GM20431 (cell line): ENCODE data around the gene USP25.

Experiments used
- in situ Hi-C: fragments of 300-500 bp; cut with MseI, MboI; formaldehyde crosslinking; loops from one replicate; pipeline ENCODE4 v1.15.0; 2020; ENCODE audit warnings: low sequenced_read_pairs; ENCODE audit not compliant: unreplicated experiment

USP25 gene

DNA sequence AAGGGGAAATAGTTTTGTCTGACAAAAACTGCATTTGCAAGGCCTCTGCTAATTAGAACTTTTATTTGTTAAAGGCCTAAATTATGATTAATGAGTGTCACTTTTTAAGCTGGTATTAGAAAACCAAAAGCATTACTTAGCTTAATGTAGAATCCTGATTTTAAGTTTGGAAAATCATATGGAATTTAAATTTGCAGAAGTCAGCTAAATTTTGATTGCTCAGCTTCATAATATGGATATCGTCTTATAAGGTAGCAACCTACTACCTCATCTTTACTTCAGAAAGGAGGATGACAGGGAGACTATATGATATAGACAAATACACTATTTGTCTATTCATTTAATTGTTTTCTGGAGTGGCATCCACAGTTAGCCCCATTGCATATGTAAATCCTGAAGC, 114.0 kb downstream of the USP25 start:
- in situ Hi-C loops: no loop called here

DNA sequence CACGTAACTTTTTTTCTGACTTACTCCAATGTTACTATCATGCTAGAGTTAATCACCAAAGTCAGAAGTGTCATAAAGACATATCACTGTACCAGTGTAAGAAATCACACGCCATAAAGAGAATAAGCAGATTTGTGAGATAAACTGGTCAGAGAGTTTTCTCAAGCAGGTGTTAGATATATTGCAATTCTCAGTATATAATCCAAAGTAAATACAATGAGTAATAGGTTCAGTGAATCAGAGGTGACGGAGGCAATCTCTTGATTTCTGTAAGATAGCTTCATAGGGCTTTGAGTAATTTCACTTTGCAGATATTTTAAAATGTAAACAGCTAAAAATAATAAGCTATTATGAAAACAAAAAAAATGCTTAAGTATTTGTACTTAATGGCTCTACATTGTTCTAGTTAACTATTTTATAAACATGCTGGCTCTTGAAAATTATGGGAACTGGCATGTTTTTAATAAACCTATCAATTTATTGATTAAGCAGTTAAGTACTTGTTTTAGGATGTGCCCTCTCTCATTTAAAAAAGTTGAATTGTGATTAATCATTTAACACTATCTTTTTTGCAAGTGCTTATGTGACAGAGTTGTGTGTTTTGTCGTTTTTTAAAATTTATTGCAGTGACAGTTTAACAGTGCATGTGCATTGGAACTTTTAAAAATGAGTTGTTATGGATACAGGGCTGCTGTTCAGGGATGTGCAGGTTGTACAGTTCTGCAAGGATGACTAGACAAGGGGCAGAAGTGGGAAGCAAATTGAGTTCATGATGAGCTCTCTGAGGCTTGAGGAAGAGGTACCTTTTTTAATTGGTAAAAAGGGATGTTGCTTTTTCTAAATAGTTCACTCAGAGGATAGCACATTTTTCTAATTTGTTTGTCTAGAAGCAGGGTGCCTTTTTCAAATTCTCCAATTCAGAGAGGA, 119.1 kb downstream of the USP25 start:
- in situ Hi-C loops: no loop called here

DNA sequence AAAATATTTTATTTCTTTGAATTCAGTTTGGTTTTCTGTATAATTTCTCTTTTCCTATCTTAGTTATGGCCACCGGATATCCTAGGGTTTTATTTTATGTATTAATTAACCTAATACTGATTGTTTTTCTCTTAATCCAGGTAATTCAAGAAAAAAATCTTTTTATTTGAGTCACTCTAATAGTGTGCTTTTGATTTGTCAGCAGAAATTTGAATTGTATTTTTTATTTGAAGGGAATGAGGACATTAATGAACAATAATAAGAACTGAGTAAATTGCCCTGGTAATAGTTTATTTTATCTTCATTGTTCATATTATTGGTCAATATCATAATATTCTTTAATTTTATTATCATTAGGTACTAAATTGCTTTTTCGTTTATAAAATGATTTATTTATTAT, 120.1 kb downstream of the USP25 start:
- in situ Hi-C loops: no loop called here

DNA sequence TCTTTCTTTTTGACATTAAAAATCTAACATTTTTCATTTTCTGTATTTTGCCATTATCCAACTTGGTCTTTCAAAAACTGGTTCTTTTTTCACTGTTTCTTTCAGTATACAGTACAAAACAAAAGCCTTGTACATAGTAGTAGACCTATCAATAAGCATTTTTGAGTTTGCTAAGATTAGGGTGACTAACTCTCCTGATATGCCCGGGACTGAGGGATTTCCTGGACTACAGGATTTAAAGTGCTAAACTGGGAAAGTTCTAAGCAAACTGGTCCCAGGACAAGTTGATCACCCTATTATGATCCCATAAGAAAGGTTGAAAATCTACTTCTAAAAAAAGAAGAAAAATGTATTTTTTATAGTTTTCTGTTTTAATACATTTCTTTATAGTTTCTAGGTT, 120.9 kb downstream of the USP25 start:
- in situ Hi-C loops: no loop called here

DNA sequence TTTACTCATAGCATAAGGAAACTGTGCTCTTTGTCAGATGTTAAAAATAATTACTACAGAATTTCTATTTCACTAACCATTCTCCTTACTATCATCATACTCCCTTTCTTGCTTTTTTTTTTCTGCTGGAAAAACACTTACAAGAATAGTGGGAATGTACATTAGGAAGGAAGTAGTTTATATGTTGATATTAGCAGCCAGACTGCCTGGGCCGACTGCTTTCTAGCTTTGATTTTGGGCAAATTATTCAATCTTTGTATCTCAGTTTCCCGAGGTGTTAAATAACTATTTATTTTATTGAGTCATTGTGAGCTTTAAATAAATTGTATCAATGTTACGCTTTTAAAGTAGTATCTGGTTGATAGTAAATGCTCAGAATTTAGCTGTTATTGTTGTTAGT, 122.4 kb downstream of the USP25 start:
- in situ Hi-C loops: no loop called here

DNA sequence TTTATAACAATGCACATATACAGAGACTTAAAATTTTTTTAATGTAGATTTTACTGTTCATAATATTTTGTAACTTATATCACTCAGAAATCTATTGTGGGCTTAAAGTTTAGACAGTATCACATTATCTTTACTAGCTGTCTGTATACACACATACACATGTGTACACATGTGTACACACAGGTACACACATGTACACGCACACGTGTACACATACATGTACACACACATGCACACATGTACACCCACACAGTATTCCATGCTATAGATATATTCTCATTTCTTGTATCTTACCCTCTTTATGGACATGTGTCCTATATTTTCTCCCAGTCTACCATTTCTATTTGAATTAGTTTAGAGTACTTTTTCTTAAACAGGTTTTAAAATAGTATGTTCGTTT, 123.3 kb downstream of the USP25 start:
- in situ Hi-C loops: no loop called here

DNA sequence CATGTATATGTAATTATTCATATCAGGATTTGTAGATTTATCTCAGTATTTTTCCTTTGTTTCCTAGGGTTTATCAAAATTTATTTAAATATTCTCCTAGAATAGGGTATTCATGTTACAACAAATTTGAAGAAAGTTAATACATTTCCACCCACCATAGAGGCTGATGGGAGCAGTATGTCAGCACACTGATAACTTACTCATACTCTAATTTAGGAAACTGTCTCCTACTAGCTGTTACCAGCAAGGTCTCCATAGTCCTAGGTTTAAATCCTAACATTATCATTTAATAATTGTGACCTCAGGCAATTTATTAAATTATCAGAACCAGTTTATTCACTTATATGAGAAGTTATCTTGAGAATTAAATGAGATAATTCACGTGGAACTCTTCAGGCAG, 127.0 kb downstream of the USP25 start:
- in situ Hi-C loops: no loop called here

DNA sequence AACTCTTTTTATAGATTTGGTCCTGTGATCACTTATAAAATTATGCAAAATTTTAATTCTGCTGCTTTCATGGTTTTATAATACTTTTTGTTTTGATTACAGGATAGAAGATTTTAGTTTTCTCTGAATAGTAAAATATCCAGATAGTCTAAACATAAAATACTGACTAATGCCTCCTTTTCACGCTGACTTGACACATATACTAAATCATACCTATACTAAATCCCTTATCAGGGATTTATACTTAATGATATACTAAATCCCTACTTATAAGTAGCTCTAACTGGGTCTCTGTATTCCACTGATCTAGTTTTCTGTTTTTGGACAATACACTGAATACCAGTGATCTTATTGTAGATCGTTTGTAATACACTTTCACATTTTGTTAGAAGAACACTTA, 128.0 kb downstream of the USP25 start:
- in situ Hi-C loops: no loop called here

DNA sequence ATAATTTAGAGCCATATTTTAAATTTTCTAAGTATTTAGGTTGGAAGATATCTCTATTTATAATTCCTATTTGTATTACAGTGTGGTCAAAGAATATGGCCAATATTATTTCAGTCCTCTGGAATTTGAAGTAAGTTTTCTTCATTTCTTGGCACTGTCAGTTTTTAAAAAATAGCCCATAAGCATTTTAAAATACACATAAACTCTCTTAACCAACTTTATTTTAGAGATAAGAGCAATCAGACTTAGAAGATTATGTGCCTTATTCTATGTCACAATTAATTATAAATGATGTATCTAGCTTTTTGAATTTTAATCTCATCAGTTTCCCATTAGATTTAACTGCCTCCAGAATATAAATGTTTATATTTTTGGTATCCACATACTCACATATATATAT, 130.8 kb downstream of the USP25 start:
- in situ Hi-C loops: no loop called here

DNA sequence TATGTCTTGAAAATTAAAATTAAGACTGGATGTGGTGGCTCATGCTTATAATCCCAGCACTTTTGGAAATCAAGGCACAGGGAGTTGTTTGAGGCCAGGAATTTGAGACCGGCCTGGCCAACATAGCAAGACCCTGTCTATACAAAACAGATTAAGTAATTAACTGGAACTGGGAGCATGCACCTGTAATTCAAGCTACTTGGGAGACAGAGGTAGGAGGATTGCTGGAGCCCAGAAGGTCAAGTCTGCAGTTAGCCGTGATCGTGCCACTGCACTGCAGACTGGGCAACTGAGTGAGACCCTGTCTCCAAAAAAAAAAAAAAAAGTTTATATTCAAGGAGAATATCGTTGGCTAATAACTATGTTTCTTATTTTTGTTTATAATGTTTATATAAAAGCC, 139.2 kb downstream of the USP25 start:
- in situ Hi-C loops: no loop called here

DNA sequence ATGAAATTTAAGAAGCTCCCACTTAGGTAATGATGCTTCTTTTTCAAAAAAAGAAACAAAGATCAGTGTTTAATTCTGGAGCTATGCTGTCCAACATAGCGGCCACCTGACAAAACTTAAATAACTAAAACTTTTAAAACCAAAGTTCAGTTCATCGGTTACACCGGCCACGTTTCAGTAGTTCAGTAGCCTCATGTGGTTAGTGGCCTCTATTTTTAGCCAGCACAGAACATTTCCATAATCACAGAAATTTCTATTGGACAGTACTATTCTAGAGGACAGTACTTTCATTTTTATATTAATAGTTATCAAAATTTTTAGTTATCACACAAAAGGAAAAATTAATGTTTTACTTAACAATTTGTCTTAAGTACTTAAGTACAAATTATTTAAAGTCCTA, 141.0 kb downstream of the USP25 start:
- in situ Hi-C loops: no loop called here

DNA sequence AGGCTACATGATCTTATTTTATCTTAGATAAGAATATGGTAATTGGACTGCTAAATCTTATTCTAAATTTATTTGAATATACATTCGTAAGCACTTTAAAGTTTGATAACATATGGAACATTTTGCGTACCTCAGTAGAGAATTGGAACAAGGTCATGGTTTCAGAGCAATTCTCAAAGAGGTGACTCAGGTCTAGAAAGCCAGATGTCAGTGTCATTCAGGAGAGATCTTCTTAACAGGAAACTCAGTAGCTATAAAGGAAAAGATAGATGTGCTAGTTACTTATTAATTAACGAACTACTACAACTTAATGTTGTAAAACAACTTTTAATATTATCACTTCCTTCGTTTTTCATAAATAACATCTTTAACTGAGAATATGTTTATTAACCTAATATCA, 142.5 kb downstream of the USP25 start:
- in situ Hi-C loops: no loop called here

DNA sequence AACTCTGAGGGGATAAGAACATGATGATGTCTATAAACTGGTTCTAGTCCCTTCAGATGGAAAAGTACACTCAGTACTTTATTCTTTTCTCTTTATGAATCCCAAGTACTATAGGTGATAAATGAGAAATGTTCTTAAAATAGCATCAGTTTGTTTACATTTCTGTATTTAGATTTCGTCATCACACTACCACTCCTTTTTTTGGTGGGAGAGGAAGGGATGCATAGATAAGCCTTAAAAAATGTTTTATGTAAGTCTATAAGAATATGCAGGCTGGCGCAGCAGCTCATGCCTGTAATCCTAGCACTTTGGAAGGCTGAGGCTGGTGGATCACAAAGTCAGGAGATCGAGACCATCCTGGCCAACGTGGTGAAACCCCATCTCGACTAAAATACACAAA, 144.8 kb downstream of the USP25 start:
- in situ Hi-C loops: no loop called here

DNA sequence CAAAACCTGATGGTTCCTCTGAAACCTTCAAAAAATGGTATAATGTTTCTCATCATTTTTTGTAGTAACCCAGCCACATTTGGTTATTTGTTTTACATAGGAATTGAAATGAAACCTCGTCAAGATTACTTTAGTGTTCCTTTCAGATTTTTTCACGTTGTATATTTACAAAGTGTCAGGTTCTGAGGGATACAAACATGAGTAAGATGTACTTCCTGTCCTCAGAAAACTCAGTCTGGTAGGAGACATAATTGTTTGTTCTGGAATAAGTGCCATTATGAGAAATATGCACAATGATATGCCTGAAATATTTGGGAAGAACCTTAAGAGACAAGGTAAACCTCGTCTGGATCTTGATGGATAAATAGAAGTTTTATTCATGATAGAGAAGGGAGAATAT, 145.5 kb downstream of the USP25 start:
- in situ Hi-C loops: no loop called here

DNA sequence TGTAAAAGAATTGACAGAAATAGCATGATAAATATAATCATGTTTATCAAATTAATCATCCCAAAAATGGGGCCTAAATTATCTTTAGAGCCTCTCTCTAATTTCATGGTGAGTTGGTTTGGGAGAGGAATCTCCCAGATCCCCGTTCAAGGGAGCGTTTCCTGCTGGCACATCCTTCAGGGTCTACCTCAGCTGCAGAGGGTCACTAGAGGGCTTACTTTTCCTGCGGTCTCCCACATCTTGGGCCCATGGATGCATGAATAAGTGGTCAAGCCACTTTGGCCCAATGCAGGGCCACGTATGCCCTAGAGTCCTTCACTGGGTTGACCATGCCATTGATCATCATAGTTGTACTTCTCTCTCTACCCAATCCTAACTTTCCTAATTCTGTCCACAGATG, 164.1 kb downstream of the USP25 start:
- in situ Hi-C loops: no loop called here

DNA sequence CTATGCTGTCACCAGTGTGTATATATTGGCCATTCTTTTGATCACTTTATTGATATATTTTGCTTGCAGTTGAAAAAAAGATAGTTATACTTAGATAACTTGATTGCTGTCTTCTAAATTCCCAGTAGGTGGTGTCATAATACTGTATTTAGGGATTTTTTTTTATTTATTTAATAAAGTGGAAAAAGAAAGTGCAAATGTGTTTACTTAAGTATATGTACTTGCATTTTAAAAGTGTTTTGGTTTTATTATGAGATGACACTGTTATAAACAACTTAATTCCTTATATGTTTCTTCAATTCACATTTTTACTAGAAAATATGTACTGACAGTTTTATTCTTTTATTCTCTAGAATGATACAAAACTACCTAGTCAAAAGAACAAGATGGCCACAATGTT, 164.8 kb downstream of the USP25 start:
- in situ Hi-C loops: no loop called here

DNA sequence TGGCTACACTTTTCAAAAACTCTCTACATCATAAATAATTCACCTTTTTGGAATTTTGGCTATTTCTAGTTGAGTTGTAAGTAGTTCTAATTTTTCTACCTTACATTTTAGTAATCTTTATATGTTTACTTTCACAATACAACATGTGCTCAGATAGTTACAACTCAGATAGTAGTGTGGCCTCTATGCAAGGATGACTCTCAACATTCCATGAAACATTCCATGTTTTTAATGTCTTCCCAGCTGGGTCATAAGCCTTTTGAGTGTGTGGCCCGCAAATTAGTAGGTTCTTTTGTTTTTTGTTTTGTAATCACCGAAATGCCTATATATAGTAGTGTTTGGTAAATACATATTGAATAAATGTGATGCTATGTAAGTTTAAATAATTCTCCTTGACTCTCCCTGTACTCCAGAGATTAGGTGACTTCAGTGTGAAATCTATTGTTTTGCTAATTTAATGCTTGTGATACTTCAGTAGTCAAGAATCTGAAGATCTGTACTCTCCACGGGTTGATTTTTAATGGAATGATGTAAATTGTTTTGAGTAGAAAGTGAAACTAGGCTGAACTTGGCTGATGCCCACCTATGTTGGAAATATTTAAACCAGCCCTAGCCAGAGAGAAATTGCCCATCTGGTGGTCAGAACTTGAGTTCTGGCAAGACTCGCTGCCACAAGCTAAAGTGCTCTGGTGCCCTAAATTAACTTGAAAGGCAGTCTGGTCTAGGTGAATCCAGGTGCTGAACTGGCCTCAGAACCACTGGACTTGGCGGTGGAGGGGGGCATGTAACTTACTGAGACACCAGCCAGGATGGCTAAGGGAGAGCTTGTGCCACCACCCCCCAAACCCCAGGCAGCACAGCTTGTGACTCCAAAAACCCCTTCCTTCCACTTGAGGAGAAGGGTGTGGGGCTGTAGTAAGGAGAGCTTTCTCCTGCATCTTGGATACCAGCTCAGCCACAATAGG, 165.6 kb downstream of the USP25 start:
- in situ Hi-C loops: no loop called here

DNA sequence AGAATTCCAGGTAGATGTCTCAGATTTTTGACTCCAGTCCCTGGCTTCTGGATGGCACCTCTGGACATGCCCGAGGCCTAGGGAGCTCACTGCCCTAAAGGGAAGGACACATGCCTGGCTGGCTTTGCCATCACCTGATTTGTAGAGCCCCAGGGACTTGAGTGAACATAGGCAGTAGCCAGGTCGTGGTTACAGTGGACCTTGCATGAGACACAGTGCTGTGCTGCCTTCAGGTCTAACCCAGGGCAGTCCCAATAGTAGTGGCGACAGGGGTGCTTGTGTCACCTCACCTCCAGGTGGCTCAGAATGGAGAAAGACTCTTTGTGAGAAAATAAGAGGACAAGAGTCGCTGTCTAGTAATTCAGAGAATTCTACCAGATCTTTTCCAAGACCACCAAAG, 166.7 kb downstream of the USP25 start:
- in situ Hi-C loops: no loop called here

DNA sequence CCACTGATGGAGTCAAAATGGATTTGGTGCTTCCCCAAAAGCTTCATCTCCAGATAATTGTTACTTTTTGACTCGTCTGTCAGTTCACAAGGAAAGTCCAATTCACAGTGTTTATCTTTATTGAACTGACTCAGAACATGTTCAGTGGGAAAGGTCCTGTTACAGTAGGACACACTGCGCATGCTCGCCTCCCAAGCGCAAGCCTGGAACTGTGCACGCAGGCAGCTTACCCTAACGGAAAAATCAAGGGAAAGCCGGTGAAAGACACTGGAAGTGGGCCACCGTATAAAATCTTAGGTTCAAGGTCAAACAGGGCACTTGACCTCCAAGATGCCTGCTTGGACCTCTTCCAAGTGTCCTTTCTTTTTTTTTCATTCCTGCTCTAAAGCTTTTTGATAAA, 174.6 kb downstream of the USP25 start:
- in situ Hi-C loops: no loop called here

DNA sequence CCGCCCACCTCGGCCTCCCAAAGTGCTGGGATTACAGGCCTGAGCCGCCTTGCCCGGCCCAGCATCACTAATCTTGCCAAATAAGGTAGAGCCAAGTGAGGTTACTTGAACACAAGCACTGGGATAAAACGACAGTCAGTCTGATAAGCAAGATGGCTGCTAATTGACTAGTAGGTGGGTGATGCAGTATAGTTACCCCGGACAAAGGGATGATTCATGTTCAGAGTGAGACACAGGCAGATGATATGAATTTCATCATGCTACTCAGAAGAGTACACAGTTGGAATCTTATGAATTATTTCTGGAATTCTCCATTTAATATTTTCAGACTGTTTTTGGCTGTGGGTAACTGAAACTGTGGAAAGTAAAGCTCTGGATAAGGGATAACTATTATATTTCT, 178.4 kb downstream of the USP25 start:
- in situ Hi-C loops: no loop called here

DNA sequence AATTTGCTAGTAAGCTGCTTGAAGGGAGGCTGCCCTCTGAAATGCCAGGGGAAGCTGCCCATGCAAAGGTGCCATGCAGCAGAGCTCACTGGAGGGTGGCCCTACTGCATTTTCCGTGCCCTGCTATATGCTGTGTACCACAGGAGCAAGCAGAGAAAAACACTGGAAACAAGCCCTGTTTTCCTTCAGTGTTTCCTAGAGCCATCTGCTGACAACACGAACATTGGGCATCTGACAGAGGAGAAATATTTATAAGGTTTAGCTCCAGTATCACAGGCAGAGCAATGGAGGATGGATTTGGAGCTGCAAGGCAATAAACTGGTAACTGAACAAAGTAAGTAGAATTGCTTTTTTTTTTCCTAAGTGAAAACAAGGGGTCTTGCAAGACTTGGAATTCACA, 198.4 kb downstream of the USP25 start:
- in situ Hi-C loops: no loop called here
